HG02938 (cell line): ENCODE data around the gene IMPDH2.

Experiments
- ATAC-seq: cut with Tn5 transposase; IDR thresholded peaks from one replicate; pipeline ENCODE4 v1.9.1; 2021; ENCODE audit warnings: mild to moderate bottlenecking, moderate library complexity; ENCODE audit not compliant: unreplicated experiment

The IMPDH2 gene

DNA sequence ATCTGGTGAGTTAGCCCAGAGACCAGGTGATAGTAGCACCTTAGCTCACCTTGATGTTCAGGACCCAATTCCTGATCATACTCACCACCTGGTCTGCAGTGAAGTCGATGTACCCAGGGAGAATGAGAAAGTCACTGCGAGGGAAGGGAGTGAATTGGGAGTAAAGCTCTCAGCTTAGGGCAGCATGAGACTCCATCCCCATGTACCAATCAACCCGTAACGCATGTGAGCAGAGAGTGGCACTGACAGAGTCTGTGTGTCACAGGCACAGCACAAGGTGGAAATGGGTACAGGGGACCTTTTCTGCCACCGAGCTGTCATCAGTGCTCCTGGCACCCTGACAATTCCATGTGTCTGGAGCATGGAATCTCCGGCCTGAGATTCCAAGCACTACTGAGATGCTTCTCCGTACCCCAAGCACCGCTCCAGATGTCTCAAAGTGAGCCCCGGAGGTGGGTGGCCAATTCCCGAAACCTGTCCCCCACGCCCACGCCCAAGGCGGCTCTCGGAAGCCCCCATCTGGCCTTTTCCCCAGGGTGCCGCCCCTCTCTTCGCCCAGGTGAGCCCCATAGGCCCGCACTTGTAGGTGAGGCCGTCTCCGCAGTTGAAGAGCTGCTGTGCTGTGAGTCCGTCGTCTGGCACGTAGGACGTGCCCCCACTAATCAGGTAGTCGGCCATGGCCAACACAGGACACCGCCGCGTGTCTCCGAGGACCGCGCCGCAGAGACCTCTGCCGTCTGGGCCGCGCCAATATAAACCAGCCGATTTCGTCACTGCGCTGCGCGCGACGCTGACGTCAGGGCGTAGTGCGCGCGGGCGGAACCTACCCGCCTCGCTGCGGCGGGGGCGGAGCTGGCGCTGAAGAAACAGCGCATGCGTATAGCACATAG is at the start of gene IMPDH2:
Gene IMPDH2, minus strand, starts transcription at position 726 of the 890 bp plus-strand sequence. Its CDS starts 48 bp downstream, at position 678.
- ATAC-seq = peak; percentile 91

GRCh38 chr3:49076646-49077045 is 47.4 kb upstream of the IMPDH2 start:
- no peak for ATAC-seq

- ATAC-seq = no peak
These were observed 46.9 kb upstream of the IMPDH2 start for GRCh38 chr3:49076116-49076515.

- no peak for ATAC-seq
These were observed 28.8 kb upstream of the IMPDH2 start for GRCh38 chr3:49058011-49058410.

DNA sequence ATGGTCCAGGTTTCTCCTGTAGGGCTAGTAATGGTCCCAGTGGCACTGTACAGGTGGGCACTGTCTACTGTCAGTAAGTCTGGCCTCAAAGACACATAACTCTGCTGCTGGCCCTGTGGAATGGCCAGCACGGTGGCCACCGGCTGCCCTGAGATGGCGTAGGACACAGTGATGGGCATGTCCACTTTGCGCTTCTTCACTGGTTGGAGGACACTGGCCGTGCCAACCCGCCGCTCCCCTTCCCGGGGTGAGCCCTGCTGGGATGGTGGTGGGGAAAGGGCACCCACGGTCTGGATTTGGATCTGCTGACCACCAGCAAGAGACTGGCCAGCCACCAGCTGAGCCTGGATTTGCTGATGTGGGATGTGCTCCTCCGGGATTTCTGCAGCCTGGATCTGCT is 28.1 kb upstream of the IMPDH2 start:
- no peak for ATAC-seq

DNA sequence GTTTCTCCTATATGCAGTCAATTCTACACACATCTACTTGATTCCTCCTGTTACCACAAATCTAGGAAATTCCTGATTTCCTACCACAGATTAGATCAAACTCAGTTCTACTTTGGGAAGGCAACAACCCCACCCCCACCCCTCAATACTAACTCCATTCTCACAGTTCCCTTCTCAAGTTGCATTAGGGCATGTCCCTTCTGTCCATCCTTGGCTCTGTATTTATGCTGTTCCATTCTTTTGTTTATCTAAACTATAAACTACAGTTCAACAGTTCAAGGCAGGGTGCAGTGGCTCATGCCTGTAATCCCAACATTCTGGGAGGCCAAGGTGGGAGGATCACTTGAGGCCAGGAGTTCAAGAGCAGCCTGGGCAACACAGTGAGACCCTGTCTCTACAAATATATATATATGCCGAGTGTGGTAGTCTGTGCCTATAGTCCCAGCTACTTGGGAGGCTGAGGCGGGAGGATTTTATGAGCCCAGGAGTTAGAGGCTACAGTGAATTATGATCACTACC is 25.2 kb upstream of the IMPDH2 start:
- ATAC-seq = no peak

DNA sequence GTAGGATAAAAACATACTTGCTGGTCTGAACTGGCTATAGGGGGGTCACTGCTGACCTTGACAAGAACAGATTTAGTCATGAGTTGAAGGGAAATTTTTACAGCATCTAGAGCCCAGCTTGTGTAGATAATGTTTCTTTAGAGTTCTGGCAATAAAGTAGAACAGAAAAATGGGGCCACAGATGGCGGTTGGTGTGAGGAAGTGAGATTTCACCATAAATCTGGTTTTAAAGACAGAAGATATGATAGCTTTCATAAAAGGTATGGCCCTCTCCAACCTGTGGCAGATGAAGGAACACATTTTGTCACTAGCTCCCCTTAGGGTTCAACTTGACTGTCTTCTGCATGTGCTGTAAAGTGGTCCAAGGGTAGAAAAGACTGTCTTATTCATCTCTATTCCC is 24.3 kb upstream of the IMPDH2 start:
- ATAC-seq = no peak

DNA sequence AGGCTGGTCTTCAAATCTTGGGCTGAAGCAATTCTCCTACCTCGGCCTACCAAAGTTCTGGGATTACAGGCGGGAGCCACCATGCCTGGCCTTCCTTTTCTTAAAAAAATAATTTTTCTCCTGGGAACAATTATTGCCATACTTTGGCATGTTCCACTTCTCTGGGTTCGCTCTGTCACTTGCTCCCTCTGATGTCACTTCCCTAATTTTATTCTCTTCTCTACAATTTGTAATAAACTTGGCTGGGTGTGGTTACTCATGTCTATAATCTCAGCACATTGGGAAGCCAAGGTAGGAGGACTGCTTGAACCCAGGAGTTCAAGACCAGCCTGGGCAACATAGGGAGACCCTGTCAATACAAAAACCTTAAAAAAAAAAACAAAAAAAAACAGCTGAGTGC is 6.1 kb upstream of the IMPDH2 start:
- ATAC-seq = no peak

GRCh38 chr3:49034650-49035049 is 5.5 kb upstream of the IMPDH2 start:
- no peak for ATAC-seq

GRCh38 chr3:49032646-49033304 is 3.6 kb upstream of the IMPDH2 start:
- no peak for ATAC-seq

DNA sequence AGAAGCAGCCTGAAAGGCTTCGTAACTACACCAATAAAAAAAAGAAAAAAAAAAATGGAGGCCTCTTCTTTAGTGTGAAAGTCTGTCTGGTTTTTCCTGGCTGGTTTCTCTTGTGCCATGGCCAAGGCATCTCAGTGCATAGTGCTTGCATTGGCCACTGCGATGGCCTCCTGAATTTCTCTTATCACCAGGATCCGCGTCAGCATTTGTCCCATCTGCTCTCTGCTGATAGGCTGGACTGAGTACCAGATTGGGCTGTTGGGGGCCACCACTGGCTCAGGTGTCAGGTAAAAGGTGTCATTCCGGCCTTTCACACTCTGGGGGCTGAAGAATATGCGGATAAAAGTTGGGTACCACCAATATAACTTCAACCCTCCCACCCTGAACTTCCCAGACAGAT is 1.1 kb upstream of the IMPDH2 start:
- no peak for ATAC-seq

- ATAC-seq = no peak
These were observed 326 bp upstream of the IMPDH2 start for GRCh38 chr3:49029563-49029884.

DNA sequence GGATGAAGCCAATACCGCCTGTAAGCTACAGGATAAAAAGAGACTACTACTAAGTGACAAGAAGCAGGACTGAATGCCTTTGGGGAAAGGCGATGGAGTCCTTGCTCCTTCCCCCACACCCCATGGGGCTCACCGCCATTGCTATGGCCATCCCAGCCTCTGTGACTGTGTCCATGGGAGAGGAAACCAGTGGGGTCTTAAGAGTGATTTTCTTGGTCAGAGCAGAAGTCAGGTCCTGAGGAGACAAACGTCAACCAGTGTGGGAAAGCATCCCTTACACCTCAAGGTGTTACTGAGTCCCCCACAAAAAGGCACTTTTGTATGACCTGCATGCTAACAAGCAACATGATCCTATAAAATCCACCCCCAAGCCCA is 913 bp downstream of the IMPDH2 start:
- no peak for ATAC-seq

GRCh38 chr3:49027634-49028033 is 1.6 kb downstream of the IMPDH2 start:
- ATAC-seq = no peak

DNA sequence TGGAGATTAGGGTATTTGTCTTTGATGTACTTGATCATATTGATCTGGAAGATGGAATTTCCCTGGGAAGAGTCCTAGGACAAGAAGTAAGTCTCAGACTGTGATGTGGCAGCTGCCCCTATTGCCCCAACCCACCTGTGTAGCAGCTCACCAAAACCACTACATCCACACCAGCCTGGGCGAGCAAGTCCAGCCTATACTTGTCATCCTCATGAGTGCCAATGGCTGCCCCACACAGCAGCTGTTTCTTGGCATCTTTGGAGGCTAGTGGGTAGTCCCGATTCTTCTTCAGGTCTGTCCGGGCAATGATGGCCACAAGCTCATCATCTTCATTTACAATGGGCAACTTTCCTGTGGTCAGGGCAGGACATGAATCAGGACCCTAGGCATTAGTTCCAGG is 2.7 kb downstream of the IMPDH2 start:
- no peak for ATAC-seq

DNA sequence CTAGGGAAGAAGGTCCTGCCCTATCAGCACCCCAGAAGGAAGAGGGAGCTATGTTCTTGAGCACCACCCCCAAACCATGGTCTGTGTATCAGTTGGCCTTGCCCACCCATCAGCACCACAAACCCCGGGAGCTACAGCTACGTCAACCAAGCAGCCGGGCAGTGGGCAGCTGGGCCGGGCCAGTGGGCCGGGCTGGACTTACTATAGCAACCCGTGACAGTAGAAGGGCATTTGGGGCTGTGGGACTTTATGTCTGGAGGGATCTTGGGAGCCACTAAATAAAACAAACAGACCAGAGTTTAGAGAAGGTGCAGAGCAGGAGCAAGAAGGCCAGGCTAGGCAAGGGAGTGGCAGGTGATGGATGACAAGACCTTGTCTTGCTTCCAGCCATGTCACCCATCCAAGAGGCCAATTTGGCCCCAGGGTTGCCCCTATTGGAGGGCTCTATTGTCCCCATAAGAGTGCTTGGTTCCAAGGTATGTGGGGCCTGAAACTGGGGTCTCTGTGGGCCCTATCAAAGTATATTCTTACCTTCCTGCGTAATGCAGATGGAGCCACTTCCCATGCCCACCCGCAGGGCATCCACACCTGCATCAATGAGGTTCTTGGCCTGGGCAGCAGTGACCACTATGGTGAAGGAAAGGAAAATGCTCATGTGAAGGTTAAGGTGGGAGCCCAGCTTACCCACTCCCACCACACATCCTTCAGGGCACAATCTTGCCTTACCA is 3.2 kb downstream of the IMPDH2 start:
- ATAC-seq = no peak

DNA sequence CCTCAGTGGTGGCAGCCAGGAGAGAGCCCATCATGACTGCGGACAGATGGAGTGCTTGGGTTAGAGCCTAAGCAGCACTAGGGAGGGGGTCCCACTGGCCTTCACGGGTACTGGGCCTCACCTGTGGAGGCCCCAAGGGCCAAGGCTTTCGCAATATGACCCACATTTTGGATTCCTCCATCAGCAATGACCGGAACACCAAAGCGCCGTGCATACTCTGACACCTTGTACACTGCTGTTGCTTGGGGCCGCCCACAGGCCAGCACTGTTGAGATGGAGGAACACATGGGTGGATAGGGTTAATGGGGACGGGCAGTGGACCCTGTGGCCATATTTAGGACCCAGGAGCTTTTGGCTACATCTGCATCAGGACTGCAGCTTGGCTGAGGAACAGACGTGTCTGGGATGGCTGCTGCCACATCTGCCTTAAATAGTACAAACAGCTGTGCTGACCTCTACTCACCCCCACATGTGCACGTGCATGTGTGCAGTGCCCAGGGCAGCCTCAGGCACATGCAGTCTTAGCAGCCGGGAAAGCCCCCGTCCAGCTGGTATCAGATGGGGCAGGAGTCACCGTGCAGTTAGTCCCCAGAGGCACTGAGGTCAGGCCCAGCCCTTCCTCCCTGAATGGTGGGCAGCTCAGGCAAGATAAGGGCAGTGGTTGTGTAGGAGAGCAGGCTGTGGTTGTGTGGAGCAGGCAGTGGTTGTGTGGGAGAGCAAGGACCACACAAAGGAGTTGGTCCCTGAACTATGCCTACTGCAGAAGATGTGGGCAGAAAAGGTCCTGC is 4.0 kb downstream of the IMPDH2 start:
- no peak for ATAC-seq

DNA sequence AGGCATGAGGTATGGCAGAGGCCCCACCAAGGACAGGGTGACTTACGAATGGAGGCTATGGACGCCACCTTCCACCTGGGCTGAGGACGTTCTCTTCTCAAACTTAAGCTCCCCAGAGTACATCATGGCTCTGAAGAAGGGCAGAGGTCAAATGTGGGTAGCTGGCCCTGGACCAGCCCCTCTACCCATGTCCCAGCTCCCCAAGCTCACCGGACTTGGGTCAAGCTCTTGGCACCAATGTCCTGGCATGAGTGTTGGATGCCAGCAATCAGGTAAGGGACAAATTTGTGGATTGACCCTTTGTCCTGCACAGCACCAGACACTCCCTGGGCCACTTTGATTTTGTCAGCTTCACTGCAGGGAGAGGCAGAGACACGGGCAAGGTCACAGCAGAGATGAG is 4.7 kb downstream of the IMPDH2 start:
- no peak for ATAC-seq

DNA sequence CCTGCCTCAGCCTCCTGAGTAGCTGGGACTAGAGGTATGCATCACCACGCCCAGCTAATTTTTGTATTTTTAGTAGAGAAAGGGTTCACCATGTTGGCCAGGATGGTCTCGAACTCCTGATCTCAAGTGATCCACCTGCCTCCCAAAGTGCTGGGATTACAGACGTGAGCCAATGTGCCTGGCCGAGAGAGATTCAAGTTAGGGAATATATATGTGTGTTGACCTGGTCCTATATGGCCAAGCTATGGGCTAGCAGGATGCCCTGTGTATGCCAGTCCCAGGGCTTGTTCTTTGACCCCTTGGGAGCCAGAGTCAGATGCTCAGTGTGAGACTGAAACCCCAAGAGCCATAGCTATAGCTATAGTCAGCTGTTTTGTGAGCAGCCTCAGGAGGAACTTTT is 5.4 kb downstream of the IMPDH2 start:
- ATAC-seq = no peak

DNA sequence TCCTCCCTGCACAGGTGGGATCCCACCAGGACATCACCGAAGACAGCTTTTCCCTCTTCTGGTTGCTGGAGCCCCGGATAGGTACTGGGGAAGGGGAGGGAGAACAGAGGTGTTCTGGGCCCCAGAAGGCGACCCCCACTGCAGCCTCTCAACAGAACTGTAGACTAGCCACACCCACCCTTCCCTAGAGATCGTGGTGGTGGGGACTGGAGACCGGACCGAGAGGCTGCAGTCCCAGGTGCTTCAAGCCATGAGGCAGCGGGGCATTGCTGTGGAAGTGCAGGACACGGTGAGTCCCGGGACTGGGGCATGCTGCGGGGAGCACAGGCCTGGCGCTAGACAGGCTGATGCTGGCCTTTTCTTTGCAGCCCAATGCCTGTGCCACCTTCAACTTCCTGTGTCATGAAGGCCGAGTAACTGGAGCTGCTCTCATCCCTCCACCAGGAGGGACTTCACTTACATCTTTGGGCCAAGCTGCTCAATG is 6.5 kb downstream of the IMPDH2 start:
- ATAC-seq = no peak
